Neural cell (in vitro differentiated cells): ENCODE data around the gene MYB. TPM values are rescaled to one million over a fixed set of nuclear protein-coding genes. Genes with fewer than 3 reads are reported as not detected.

Source experiments
- H2AFZ ChIP-seq: fragments of 200-600, 300-800 bp; sonication (generic), shearing (Covaris generic); 2 replicates; pipeline ENCODE4 v1.6.0; 2014; ENCODE audit warnings: low read depth, mild to moderate bottlenecking, antibody characterized with exemption, low read length, moderate library complexity
- H3F3A ChIP-seq: fragments of 200-600 bp; shearing (Covaris generic); 2 replicates; pipeline ENCODE4 v1.6.1; 2016; ENCODE audit warnings: mild to moderate bottlenecking, moderate library complexity, mixed read lengths, antibody characterized with exemption, low read length; ENCODE audit not compliant: insufficient read depth, poor library complexity, severe bottlenecking
- H3K27ac ChIP-seq: fragments of 200-600, 300-800 bp; sonication (generic), shearing (Covaris generic); 2 replicates; pipeline ENCODE4 v1.5.1; 2014; ENCODE audit warnings: mild to moderate bottlenecking, low read length, moderate library complexity
- H3K27me3 ChIP-seq: fragments of 300-800, 200-600 bp; sonication (generic), shearing (Covaris generic); 2 replicates; pipeline ENCODE4 v1.6.0; 2014; ENCODE audit warnings: mild to moderate bottlenecking, low read depth, low read length, moderate library complexity; ENCODE audit not compliant: insufficient read depth
- H3K36me3 ChIP-seq: fragments of 300-800, 200-600 bp; sonication (generic), shearing (Covaris generic); 2 replicates; pipeline ENCODE4 v1.5.1; 2014; ENCODE audit warnings: mild to moderate bottlenecking, antibody characterized with exemption, low read length, moderate library complexity; ENCODE audit not compliant: insufficient read depth
- H3K4me2 ChIP-seq: fragments of 300-800, 200-600 bp; sonication (generic), shearing (Covaris generic); 2 replicates; pipeline ENCODE4 v1.6.0; 2014; ENCODE audit warnings: mild to moderate bottlenecking, low read length
- H3K4me3 ChIP-seq: fragments of 300-800, 200-600 bp; sonication (generic), shearing (Covaris generic); 2 replicates; pipeline ENCODE4 v1.5.1; 2014; ENCODE audit warnings: mild to moderate bottlenecking, low read length, moderate library complexity
- H3K79me2 ChIP-seq: fragments of 200-600 bp; shearing (Covaris generic); replicated peaks from 2 replicates; pipeline ENCODE4 v1.6.0; 2014; ENCODE audit warnings: mild to moderate bottlenecking, low read length, moderate library complexity; ENCODE audit not compliant: insufficient read depth
- H3K9ac ChIP-seq: fragments of 300-800, 200-600 bp; sonication (generic), shearing (Covaris generic); 2 replicates; pipeline ENCODE4 v1.6.1; 2016; ENCODE audit warnings: mild to moderate bottlenecking, low read length, mixed read lengths
- H3K9me2 ChIP-seq: fragments of 200-600 bp; shearing (Covaris generic); 2 replicates; pipeline ENCODE4 v1.6.1; 2016; ENCODE audit warnings: mild to moderate bottlenecking, low read length, mixed read lengths; ENCODE audit not compliant: insufficient read depth
- H3K9me3 ChIP-seq: fragments of 200-600, 300-800 bp; sonication (generic), shearing (Covaris generic); 2 replicates; pipeline ENCODE4 v1.6.1; 2016; ENCODE audit warnings: mild to moderate bottlenecking, mixed run types, low read length, moderate library complexity, mixed read lengths
- H4K20me1 ChIP-seq: fragments of 200-600 bp; shearing (Covaris generic); 2 replicates; pipeline ENCODE4 v1.6.1; 2016; ENCODE audit warnings: mild to moderate bottlenecking, mixed run types; ENCODE audit not compliant: insufficient read depth
- EP300 ChIP-seq: fragments of 450-650 bp; conservative IDR thresholded peaks from 2 replicates; pipeline ENCODE4 v1.6.1; 2014; ENCODE audit warnings: antibody characterized with exemption, mild to moderate bottlenecking, moderate library complexity; ENCODE audit not compliant: poor library complexity, severe bottlenecking
- EZH2 ChIP-seq: fragments of 200-600, 300-800 bp; shearing (Covaris generic), sonication (generic); IDR thresholded peaks from 2 replicates; pipeline ENCODE4 v1.6.1; 2014; ENCODE audit warnings: antibody characterized with exemption, low read length, borderline replicate concordance, mild to moderate bottlenecking; ENCODE audit not compliant: insufficient read depth, poor library complexity, severe bottlenecking
- MXI1 ChIP-seq: fragments of 450-650 bp; conservative IDR thresholded peaks from 2 replicates; pipeline ENCODE4 v1.6.1; 2014; ENCODE audit warnings: antibody characterized with exemption, mild to moderate bottlenecking; ENCODE audit not compliant: poor library complexity, severe bottlenecking
- POLR2AphosphoS5 ChIP-seq: IDR thresholded peaks from 2 replicates; pipeline ENCODE4 v1.6.1; 2012
- RAD21 ChIP-seq: fragments of 450-650 bp; conservative IDR thresholded peaks from 2 replicates; pipeline ENCODE4 v1.6.1; 2014; ENCODE audit warnings: antibody characterized with exemption, mild to moderate bottlenecking, moderate library complexity
- SMC3 ChIP-seq: fragments of 450-650 bp; conservative IDR thresholded peaks from 2 replicates; pipeline ENCODE4 v1.6.1; 2014; ENCODE audit warnings: antibody characterized with exemption, mild to moderate bottlenecking, moderate library complexity; ENCODE audit not compliant: poor library complexity
- TAF1 ChIP-seq: IDR thresholded peaks from 2 replicates; pipeline ENCODE4 v1.6.1; 2012; ENCODE audit warnings: low read depth
- polyA plus RNA-seq: library from polyadenylated mRNA; depleted of rRNA; stranded (reverse); fragments of >200 nt; gene quantifications from 2 replicates; pipeline ENCODE4 v1.2.3, GENCODE V29; 2014
- TF ChIP-seq, protein P1 (sequence below): IDR thresholded peaks from 2 replicates; pipeline ENCODE4 v1.6.1; 2012; ENCODE audit warnings: borderline replicate concordance
- TF ChIP-seq, protein P2 (sequence below): fragments of 450-650 bp; IDR thresholded peaks from 2 replicates; pipeline ENCODE4 v1.5.1; 2014; ENCODE audit warnings: antibody characterized with exemption, mild to moderate bottlenecking, moderate library complexity; ENCODE audit not compliant: poor library complexity, severe bottlenecking

The MYB gene
- polyA plus RNA-seq, 1 donor from 2014 or later = 4.0 TPM

- Histone ChIP-seq H3K9me3 (no peaks in the 10 kb centered on the region), H3K36me3 (no peaks in the 10 kb centered on the region), H3K79me2 (no peaks in the 10 kb centered on the region), H3F3A (no peaks in the 10 kb centered on the region), H2AFZ (no peak overlapping the region), H3K4me2 (no peak overlapping the region), H3K27me3 (no peaks in the 10 kb centered on the region), H3K27ac (no peak overlapping the region), H3K9me2 (no peaks in the 10 kb centered on the region), H3K9ac (no peak overlapping the region), H3K4me3 (no peak overlapping the region), H4K20me1 (no peaks in the 10 kb centered on the region)
- TF ChIP-seq, protein P1, sequence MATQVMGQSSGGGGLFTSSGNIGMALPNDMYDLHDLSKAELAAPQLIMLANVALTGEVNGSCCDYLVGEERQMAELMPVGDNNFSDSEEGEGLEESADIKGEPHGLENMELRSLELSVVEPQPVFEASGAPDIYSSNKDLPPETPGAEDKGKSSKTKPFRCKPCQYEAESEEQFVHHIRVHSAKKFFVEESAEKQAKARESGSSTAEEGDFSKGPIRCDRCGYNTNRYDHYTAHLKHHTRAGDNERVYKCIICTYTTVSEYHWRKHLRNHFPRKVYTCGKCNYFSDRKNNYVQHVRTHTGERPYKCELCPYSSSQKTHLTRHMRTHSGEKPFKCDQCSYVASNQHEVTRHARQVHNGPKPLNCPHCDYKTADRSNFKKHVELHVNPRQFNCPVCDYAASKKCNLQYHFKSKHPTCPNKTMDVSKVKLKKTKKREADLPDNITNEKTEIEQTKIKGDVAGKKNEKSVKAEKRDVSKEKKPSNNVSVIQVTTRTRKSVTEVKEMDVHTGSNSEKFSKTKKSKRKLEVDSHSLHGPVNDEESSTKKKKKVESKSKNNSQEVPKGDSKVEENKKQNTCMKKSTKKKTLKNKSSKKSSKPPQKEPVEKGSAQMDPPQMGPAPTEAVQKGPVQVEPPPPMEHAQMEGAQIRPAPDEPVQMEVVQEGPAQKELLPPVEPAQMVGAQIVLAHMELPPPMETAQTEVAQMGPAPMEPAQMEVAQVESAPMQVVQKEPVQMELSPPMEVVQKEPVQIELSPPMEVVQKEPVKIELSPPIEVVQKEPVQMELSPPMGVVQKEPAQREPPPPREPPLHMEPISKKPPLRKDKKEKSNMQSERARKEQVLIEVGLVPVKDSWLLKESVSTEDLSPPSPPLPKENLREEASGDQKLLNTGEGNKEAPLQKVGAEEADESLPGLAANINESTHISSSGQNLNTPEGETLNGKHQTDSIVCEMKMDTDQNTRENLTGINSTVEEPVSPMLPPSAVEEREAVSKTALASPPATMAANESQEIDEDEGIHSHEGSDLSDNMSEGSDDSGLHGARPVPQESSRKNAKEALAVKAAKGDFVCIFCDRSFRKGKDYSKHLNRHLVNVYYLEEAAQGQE = no peak
- TF ChIP-seq POLR2AphosphoS5 (no peak), TAF1 (no peak)
Measured at GRCh38 chr6:135231469-135231844, 50.3 kb downstream of the MYB start.

DNA sequence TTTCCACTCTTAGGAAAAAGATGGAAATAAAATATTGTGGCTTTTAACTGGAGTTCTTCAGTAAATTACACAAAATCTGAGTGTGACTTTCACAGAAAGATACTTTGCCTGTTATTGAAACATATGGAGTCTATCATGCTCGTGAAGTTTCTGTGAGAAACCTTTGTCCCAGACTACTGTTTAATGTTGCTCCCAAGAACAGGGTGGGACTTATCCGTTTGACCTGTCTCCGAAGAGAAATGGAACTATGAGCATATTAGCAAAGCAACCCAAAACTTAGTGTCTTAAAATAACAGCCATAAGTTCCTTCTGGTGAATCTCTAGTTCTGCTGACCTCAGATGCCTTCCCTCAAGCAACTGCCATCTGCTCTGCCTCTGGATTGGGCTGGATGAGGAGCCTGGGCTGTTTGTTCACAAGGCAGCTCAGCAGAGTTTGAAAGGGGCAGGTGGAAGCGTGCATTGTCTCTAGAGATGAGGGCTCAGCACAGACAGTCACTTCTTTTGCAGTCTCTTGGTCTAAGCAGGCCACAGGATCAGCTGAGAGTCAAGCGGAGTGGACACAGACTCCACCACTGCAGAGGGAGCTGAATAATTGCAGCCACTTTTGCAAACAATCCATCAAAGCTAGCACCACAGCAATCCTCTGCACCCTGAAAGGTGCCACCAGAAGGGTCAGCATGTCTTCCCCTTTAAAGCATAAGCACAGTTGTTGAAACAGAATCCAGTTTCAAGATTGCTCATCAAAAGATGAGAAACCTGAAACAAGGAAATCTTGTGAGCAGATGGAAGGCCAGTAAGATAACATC is 52.8 kb downstream of the MYB start:
- H3K27me3 ChIP-seq = no peaks in the 10 kb centered on the region
- no peak overlapping the region for H3K9ac ChIP-seq
- no peak overlapping the region for H2AFZ ChIP-seq
- TF ChIP-seq RAD21 = no peak
- no peak for TF ChIP-seq MXI1
- TF ChIP-seq, protein P1 = no peak
- no peak for TF ChIP-seq EZH2
- no peak for TF ChIP-seq TAF1
- TF ChIP-seq SMC3 = no peak
- TF ChIP-seq, protein P2, sequence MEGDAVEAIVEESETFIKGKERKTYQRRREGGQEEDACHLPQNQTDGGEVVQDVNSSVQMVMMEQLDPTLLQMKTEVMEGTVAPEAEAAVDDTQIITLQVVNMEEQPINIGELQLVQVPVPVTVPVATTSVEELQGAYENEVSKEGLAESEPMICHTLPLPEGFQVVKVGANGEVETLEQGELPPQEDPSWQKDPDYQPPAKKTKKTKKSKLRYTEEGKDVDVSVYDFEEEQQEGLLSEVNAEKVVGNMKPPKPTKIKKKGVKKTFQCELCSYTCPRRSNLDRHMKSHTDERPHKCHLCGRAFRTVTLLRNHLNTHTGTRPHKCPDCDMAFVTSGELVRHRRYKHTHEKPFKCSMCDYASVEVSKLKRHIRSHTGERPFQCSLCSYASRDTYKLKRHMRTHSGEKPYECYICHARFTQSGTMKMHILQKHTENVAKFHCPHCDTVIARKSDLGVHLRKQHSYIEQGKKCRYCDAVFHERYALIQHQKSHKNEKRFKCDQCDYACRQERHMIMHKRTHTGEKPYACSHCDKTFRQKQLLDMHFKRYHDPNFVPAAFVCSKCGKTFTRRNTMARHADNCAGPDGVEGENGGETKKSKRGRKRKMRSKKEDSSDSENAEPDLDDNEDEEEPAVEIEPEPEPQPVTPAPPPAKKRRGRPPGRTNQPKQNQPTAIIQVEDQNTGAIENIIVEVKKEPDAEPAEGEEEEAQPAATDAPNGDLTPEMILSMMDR = no peak
- no peak for TF ChIP-seq EP300
- no peak for TF ChIP-seq POLR2AphosphoS5
- no peaks in the 10 kb centered on the region for H3K36me3 ChIP-seq
- H3K79me2 ChIP-seq = no peaks in the 10 kb centered on the region
- H3K9me3 ChIP-seq = no peaks in the 10 kb centered on the region
- no peaks in the 10 kb centered on the region for H4K20me1 ChIP-seq
- H3K9me2 ChIP-seq = no peaks in the 10 kb centered on the region
- no peak overlapping the region for H3K4me3 ChIP-seq
- H3K4me2 ChIP-seq = no peak overlapping the region
- H3F3A ChIP-seq = no peaks in the 10 kb centered on the region
- no peak overlapping the region for H3K27ac ChIP-seq
